ENCODE data around the gene CCDC134. TPM values are rescaled to one million over a fixed set of nuclear protein-coding genes. Genes with fewer than 3 reads are reported as not detected.
A peak's percentile ranks its signal among the peaks of the same experiment; 100 is the strongest.

The CCDC134 gene
- total RNA-seq, 2 donors from 2014 or later: 5.1 to 5.7 TPM

DNA sequence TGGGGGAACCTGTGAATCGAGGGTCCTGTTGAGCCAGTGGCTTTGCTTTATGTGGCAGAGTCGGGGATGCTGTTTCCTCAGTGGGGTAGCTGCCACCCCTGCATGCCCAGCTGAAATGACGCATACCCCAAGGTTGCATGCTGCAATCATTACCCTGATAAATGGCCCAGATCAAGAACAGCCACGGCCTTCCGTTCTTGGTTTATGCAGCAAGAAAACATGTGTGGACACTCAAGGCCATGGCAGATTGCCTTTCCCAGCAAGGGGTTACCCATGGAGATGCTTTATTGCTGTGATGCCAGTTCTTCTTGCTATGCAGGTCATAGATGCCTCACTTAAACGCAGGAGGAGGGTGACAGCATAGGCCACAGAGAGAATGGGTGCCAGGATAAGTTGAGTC, 18.1 kb downstream of the CCDC134 start:
- intact Hi-C loops (cut with DNase I): no loop called here

GRCh38 chr22:41819257-41819656, 18.8 kb downstream of the CCDC134 start:
- intact Hi-C loops (cut with DNase I): no loop called here
- peak; percentile 58 for DNase-seq (ENCODE audit: low spot score)

More for the DNA sequence above, 18.1 kb downstream of the CCDC134 start:
- DNase-seq (ENCODE audit: low spot score): no peak

DNA sequence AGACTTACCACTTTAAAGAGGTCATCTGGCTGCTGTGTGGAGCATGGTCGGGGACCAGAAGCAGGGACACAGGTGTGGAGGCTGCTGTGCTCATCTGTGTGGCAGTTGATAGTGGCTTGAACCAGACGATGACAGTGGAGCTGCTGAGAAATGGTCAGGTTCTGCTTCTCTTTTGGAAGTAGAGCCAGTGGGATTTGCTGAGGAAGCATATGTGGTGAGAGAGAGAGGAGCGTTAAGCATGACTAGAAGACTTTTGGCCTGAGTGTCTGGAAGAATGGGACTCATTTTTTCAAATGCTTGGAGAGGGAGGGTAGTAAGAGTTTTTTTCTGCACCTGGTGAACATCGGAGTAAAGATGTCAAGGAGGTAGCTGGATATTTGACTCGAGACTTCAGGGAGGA, 20.0 kb downstream of the CCDC134 start:
- DNase-seq (ENCODE audit: low spot score): no peak
- intact Hi-C loops (cut with DNase I): loop anchor here (5.0 kb wide), 1 partner anchor 122 kb away; no protein-coding TSS in a partner anchor

- no peak for DNase-seq (ENCODE audit: low spot score)
- intact Hi-C loops (cut with DNase I): loop anchor here (5.0 kb wide), 1 partner anchor 121 kb away; no protein-coding TSS in a partner anchor
Measured at GRCh38 chr22:41821471-41822316, 21.2 kb downstream of the CCDC134 start.

- intact Hi-C loops (cut with DNase I): loop anchor here (5.0 kb wide), 1 partner anchor 120 kb away; no protein-coding TSS in a partner anchor
- DNase-seq (ENCODE audit: low spot score): no peak
Measured at GRCh38 chr22:41822317-41823057, 22.0 kb downstream of the CCDC134 start.

GRCh38 chr22:41823797-41824196, 23.3 kb downstream of the CCDC134 start:
- intact Hi-C loops (cut with DNase I): loop anchor here (5.0 kb wide), 1 partner anchor 119 kb away; no protein-coding TSS in a partner anchor
- no peak for DNase-seq (ENCODE audit: low spot score)

GRCh38 chr22:41825376-41825775, 24.9 kb downstream of the CCDC134 start:
- no peak for DNase-seq (ENCODE audit: low spot score)
- intact Hi-C loops (cut with DNase I): no loop called here

- intact Hi-C loops (cut with DNase I): no loop called here
- no peak for DNase-seq (ENCODE audit: low spot score)
Measured at GRCh38 chr22:41826021-41826420, 25.5 kb downstream of the CCDC134 start.

DNA sequence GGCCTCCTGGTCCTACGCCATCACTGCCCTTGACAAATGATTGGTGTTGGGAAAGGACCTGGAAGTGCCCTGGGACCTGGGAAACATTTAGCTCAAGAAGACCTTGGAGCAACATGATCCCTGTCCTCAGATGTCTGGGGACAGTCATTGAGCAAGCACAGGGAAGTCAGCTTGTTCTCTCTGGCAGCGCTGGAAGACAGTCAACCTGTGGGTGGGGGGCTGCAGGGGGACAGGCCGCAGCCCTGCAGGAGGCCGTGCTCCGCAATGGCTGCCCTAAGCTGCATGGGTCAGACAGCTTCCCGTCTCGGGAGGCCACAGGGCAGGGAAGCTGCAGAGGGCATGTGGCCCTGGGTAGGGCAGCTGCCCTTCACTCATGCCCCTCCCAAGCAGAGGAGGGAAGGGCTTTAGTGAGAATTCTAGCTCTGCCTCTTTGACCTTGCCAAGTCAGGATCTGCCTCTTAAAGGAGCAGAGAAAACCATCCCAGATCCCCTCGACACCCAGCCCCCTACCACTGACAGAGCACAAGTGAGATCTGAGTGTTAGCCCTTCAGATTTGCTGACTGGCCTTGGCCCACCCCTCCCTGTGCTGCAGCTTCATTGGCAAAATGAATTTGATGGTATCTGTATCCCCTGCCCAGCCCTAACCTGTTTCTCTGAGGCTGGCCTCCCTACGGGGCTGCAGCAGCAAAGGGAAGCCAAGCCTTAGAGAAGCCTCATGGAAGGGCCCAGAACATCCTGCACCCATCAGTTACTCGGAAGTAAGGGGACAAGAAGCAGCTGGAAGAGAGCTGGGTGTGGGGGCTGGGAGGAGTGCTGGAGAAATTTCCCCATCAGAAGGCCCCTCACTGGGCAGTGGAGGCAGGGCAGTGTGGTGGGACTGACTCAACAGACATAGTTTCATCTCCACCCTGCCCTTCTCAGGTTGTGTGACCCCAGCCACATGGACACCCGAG, 26.2 kb downstream of the CCDC134 start:
- intact Hi-C loops (cut with DNase I): no loop called here
- no peak for DNase-seq (ENCODE audit: low spot score)

DNA sequence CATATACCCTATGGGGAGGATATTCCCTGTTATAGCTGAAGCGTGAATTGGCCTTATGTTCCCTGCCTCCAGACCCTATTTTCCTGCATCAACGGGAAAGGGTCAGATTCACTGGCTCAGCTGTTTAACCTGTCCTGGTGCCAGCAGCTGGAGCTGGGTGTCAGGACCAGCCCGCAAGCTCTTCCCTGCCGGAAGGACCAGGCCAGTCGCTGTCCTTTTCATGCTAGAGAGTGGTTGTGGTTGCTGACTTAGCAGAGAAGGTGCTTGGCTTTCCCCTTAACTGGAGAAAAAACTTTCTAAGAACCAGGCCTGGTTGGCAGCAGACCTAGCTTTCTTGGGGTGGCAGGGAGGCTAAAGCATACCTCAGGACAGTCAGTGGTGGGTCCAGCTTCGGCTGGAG, 27.2 kb downstream of the CCDC134 start:
- no peak for DNase-seq (ENCODE audit: low spot score)
- intact Hi-C loops (cut with DNase I): no loop called here

DNA sequence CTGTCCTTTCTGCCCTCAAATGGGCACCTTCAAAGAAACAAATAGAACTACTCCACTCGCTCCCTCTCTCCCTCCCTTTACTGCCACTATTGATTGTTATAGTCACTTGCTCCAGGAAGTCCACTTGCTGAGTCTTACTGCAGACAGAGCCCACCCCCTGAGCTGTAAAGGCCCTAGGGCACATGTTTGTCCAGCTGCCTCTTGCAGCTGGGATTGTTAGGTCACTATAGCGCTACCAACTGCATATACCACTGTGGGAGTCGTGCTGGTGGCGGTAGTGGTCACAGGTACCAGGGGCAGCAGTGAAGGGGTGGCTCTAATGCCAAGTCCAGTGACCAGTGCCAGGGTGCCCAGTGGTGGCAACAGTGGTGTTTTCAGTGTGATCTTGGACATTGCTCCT, 28.0 kb downstream of the CCDC134 start:
- intact Hi-C loops (cut with DNase I): no loop called here
- no peak for DNase-seq (ENCODE audit: low spot score)

DNA sequence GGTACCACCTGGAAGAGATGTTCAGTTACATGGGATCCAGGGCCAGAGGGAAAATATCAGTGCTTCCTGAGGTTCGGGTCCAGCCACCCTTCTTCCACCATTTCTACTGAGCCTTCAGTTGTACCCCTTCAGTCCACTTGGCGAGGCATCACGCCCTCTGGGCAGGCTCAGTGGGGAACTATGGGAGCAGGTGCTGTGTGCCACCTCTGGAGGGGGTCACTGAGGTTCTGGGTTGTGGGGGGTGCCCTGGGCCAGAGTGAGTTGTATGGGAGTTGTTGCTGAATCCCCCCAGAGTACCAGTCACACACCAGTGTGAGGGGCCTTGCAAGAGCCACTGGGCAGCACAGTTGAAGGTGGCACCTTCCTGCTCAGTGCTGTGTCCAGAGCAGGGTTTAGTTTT, 29.7 kb downstream of the CCDC134 start:
- no peak for DNase-seq (ENCODE audit: low spot score)
- intact Hi-C loops (cut with DNase I): no loop called here

DNA sequence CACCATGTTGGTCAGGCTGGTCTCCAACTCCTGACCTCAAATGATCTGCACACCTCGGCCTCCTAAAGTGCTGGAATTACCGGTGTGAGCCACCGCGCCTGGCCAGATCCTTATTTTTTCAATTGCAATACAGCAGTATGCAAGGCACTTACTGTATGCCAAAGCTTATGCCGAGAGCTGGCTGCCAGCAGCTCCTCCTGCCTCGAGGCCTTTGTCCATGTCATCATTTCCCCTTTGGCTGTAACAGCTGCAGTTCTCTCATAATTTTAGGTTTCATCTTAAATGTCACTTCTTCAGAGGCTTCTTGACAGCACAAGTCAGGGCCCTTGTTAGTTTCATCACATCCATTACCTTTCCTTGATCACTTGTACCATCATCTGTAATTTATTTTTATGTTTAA, 30.9 kb downstream of the CCDC134 start:
- intact Hi-C loops (cut with DNase I): no loop called here
- no peak for DNase-seq (ENCODE audit: low spot score)

DNA sequence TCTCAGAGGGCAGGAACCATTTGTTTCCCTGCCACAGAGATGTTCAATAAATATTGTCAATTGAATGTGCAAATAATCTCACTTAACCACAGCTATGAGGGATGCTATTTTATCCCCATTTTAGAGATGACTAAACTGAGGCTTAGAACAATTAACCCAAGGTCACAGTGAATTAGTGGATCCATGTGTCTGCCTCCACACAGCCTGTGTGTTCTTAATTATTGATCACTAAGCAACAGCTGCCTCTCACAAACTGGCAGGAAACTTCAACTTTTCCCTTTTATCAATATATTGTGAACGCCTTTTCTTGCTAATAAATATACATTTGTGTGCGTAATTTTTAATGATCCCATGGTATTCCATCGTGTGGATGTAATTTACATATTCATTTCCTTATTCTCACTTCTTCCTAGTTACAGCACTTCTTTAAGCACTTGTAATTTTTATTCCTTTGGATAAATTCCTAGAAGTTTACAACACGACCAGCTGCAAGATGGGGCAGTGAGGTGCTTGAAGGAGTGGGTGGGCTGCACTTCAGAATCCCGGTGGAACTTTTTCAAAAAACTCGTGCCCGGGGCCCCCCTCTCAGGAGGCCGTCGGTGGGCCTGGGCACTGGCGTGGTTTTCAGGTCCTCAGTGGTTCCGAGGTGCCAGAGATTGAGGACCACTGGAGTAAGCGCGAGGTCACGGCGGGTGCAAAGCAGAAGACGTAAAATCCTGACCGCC, 31.5 kb downstream of the CCDC134 start:
- no peak for DNase-seq (ENCODE audit: low spot score)
- intact Hi-C loops (cut with DNase I): no loop called here

- peak; percentile 100 for DNase-seq (ENCODE audit: low spot score)
- intact Hi-C loops (cut with DNase I): no loop called here
Measured at GRCh38 chr22:41832553-41833368, 32.3 kb downstream of the CCDC134 start, which contains the start of gene SREBF2. Gene SREBF2 (plus strand): TSS chr22:41833105. CDS start chr22:41833271, 166 bp downstream.

- intact Hi-C loops (cut with DNase I): no loop called here
- DNase-seq (ENCODE audit: low spot score): peak; percentile 84
Measured at GRCh38 chr22:41833369-41834004, 33.0 kb downstream of the CCDC134 start.
